ENCODE results near the gene HAPSTR1. TPM values are rescaled to one million over a fixed set of nuclear protein-coding genes. Genes with fewer than 3 reads are reported as not detected.

HAPSTR1 gene
- total RNA-seq, 1 experiment from 2014 or later, result 85.2 TPM

- Histone ChIP-seq H3K79me1 (ENCODE audit: insufficient read depth, low read depth, low read length, poor library complexity, severe bottlenecking) (no peaks in the 10 kb centered on the region), H2BK15ac (ENCODE audit: low read depth, low read length) (no peak overlapping the region)
- peak overlapping the region; percentile 39 to 51; a peak in 3 of 5 replicates for H3K4me3 Mint-ChIP-seq
These were observed 47.5 kb downstream of the HAPSTR1 start for GRCh38 chr16:9138731-9139501.

More at GRCh38 chr16:9138731-9139501, 47.5 kb downstream of the HAPSTR1 start:
- no CpG with 5 or more reads among the region's 21 CpGs for WGBS (ENCODE audit: extremely low coverage, insufficient read length, low lambda C conversion rate)
- Histone ChIP-seq H3T11ph (ENCODE audit: low read length) (no peak overlapping the region), H4K5ac (ENCODE audit: insufficient read length, low read depth, low read length) (no peak overlapping the region), H3K14ac (ENCODE audit: insufficient read depth, low read length) (no peak overlapping the region), H4K20me1 (ENCODE audit: control insufficient read depth, insufficient read depth, insufficient read length) (no peaks in the 10 kb centered on the region), H3K56ac (ENCODE audit: insufficient read length, low read depth, low read length) (no peak overlapping the region), H2BK5ac (ENCODE audit: insufficient read length, low read length) (no peak overlapping the region), H3K18ac (ENCODE audit: insufficient read length, low read depth, low read length) (no peak overlapping the region), H3K23ac (ENCODE audit: insufficient read length, low read depth, low read length) (no peak overlapping the region), H4K91ac (ENCODE audit: insufficient read length, low read depth, low read length) (no peak overlapping the region), H2BK12ac (ENCODE audit: insufficient read length, low read depth, low read length) (no peak overlapping the region), H3K4me1 (ENCODE audit: insufficient read depth, low read length) (no peaks in the 10 kb centered on the region; the same call in 1 of the 2 replicates), H3K27me3 (ENCODE audit: insufficient read depth, low read length) (no peaks in the 10 kb centered on the region), H3K4me2 (ENCODE audit: insufficient read depth, insufficient read length, low read length) (peak overlapping the region; percentile 51), H3K9ac (ENCODE audit: extremely low read depth, insufficient read length, low read length) (no peak overlapping the region), H3K27ac (ENCODE audit: insufficient read length, low read depth, low read length) (no peak overlapping the region), H2BK120ac (ENCODE audit: low read depth, low read length, poor library complexity, severe bottlenecking) (no peak overlapping the region), H3K9me3 (ENCODE audit: control insufficient read depth, low read depth, low read length) (no peaks in the 10 kb centered on the region), H2BK20ac (ENCODE audit: low read depth, low read length, poor library complexity, severe bottlenecking) (no peak overlapping the region), H4K8ac (replicated peaks; ENCODE audit: insufficient read length, low read depth, low read length) (no peak overlapping the region), H3K4ac (ENCODE audit: low read depth, low read length) (no peak overlapping the region), H2AK5ac (ENCODE audit: insufficient read length, low read length) (no peak overlapping the region), H3K79me2 (ENCODE audit: insufficient read depth, low read length) (no peaks in the 10 kb centered on the region), H3K23me2 (ENCODE audit: insufficient read length, low read depth, low read length, poor library complexity, severe bottlenecking) (no peaks in the 10 kb centered on the region), H2AFZ (ENCODE audit: low read length) (no peak overlapping the region)
- Mint-ChIP-seq H3K27ac (peak overlapping the region in 2 of 3 experiments; percentile 7 to 62; a peak in 3 of 7 replicates), H3K36me3 (ENCODE audit: insufficient read depth in 1 of 3, low read depth in 3 of 3) (peaks cover 2 to 5% (median 3%) of the 10 kb centered on the region in 3 experiments; a peak in 6 of 7 replicates), H3K9me3 (peaks cover 2 to 4% of the 10 kb centered on the region in 2 experiments; a peak in 3 of 5 replicates), H3K4me1 (peaks cover 11 to 12% of the 10 kb centered on the region in 2 experiments), H3K27me3 (ENCODE audit: low read depth) (peaks cover 13% of the 10 kb centered on the region)
- DNase-seq, result peak; percentile 89
- TF ChIP-seq CTCF (conservative IDR thresholded peaks at IDR 0.05), result peak; percentile 94

All from H9 (cell line).